SU-DHL-6 (cell line): ENCODE results near the gene PHIP.

ENCODE experiments used
- H2AFZ ChIP-seq: fragments of 200-600 bp; sonication (generic); 2 replicates; pipeline ENCODE4 v1.6.1; 2014; ENCODE audit warnings: low read depth, mild to moderate bottlenecking, moderate library complexity, mixed read lengths, antibody characterized with exemption, low read length; ENCODE audit not compliant: severe bottlenecking
- H3F3A ChIP-seq: fragments of 200-600 bp; shearing (Covaris generic); 2 replicates; pipeline ENCODE4 v1.6.0; 2016; ENCODE audit warnings: antibody characterized with exemption, mild to moderate bottlenecking; ENCODE audit not compliant: insufficient read depth
- H3K27ac ChIP-seq: fragments of 200-600 bp; sonication (generic); 2 replicates; pipeline ENCODE4 v1.5.1; 2016; ENCODE audit warnings: low read depth, mild to moderate bottlenecking, low read length, moderate library complexity, mixed read lengths
- H3K27me3 ChIP-seq: fragments of 200-600 bp; sonication (generic), shearing (Covaris generic); 2 replicates; pipeline ENCODE4 v1.6.0; 2014; ENCODE audit warnings: mild to moderate bottlenecking, low read length
- H3K36me3 ChIP-seq: fragments of 200-600 bp; sonication (generic); 2 replicates; pipeline ENCODE4 v1.6.1; 2014; ENCODE audit warnings: mild to moderate bottlenecking, low read length, mixed read lengths
- H3K4me2 ChIP-seq: fragments of 300-600, 200-600 bp; shearing (Covaris generic), sonication (generic); 2 replicates; pipeline ENCODE4 v1.6.0; 2014; ENCODE audit warnings: low read length, low read depth, mild to moderate bottlenecking; ENCODE audit not compliant: poor library complexity, severe bottlenecking
- H3K4me3 ChIP-seq: fragments of 200-600 bp; sonication (generic); 2 replicates; pipeline ENCODE4 v1.5.1; 2014; ENCODE audit warnings: antibody characterized with exemption, low read length, mild to moderate bottlenecking, mixed read lengths; ENCODE audit not compliant: insufficient read depth, poor library complexity, severe bottlenecking
- H3K79me2 ChIP-seq: fragments of 200-600 bp; sonication (generic); 2 replicates; pipeline ENCODE4 v1.6.1; 2014; ENCODE audit warnings: mild to moderate bottlenecking, low read length, moderate library complexity; ENCODE audit not compliant: insufficient read depth
- H3K9ac ChIP-seq: fragments of 200-600 bp; sonication (generic); 2 replicates; pipeline ENCODE4 v1.7.0; 2014; ENCODE audit warnings: mild to moderate bottlenecking, low read length
- H3K9me2 ChIP-seq: fragments of 200-600 bp; sonication (generic); replicated peaks from 2 replicates; pipeline ENCODE4 v1.6.1; 2014; ENCODE audit warnings: low read length; ENCODE audit not compliant: insufficient read depth
- H3K9me3 ChIP-seq: fragments of 200-600 bp; sonication (generic); 2 replicates; pipeline ENCODE4 v1.6.1; 2014; ENCODE audit warnings: low read length, mixed read lengths; ENCODE audit not compliant: insufficient read depth
- H4K20me1 ChIP-seq: fragments of 200-600 bp; sonication (generic); 2 replicates; pipeline ENCODE4 v1.6.1; 2014; ENCODE audit warnings: low read depth, mild to moderate bottlenecking, antibody characterized with exemption, low read length, moderate library complexity, mixed read lengths
- EZH2phosphoT487 ChIP-seq: fragments of 200-600 bp; sonication (generic), shearing (Covaris generic); conservative IDR thresholded peaks from 2 replicates; pipeline ENCODE4 v1.6.1; 2018; ENCODE audit warnings: mild to moderate bottlenecking, antibody characterized with exemption, low read length, moderate library complexity, mixed read lengths
- TF ChIP-seq, protein P1 (sequence below): fragments of 200-600 bp; sonication (generic); IDR thresholded peaks from one replicate; pipeline ENCODE4 v1.5.1; 2017; ENCODE audit warnings: antibody characterized with exemption, mild to moderate bottlenecking, low read length, moderate library complexity; ENCODE audit not compliant: insufficient read depth, poor library complexity, severe bottlenecking

PHIP gene

DNA sequence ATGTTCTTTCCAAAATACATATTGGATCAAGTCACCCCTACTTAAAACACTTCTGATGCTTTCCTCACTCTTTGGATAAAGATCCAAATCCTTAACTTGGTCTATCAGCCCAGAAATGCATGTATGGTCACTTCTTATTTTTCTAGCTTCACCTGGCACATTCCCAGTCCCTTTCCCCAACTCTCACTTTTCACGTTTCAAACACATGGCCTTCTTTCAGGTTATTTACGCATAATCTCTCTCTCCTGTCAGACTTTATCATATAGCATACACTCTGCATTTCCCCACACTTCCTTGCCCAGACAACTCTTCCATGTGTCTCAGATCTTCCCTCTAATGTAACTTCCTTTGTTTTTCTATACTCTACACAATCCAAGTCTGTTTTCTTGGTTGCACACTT lies 12.8 kb downstream of the PHIP start:
- no peak overlapping the region for H2AFZ ChIP-seq
- no peaks in the 10 kb centered on the region for H3K27me3 ChIP-seq
- TF ChIP-seq, protein P1, sequence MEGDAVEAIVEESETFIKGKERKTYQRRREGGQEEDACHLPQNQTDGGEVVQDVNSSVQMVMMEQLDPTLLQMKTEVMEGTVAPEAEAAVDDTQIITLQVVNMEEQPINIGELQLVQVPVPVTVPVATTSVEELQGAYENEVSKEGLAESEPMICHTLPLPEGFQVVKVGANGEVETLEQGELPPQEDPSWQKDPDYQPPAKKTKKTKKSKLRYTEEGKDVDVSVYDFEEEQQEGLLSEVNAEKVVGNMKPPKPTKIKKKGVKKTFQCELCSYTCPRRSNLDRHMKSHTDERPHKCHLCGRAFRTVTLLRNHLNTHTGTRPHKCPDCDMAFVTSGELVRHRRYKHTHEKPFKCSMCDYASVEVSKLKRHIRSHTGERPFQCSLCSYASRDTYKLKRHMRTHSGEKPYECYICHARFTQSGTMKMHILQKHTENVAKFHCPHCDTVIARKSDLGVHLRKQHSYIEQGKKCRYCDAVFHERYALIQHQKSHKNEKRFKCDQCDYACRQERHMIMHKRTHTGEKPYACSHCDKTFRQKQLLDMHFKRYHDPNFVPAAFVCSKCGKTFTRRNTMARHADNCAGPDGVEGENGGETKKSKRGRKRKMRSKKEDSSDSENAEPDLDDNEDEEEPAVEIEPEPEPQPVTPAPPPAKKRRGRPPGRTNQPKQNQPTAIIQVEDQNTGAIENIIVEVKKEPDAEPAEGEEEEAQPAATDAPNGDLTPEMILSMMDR = no peak
- no peak for TF ChIP-seq EZH2phosphoT487
- peaks cover 19% of the 10 kb centered on the region for H4K20me1 ChIP-seq
- no peak overlapping the region for H3K27ac ChIP-seq
- H3K79me2 ChIP-seq = peaks cover 76% of the 10 kb centered on the region
- H3F3A ChIP-seq = peaks cover 8% of the 10 kb centered on the region; the same call in 1 of the 2 replicates
- no peak overlapping the region for H3K4me3 ChIP-seq
- no peak overlapping the region for H3K9ac ChIP-seq
- no peak overlapping the region for H3K4me2 ChIP-seq
- H3K36me3 ChIP-seq = peaks cover 17% of the 10 kb centered on the region; the same call in 1 of the 2 replicates
- no peaks in the 10 kb centered on the region for H3K9me3 ChIP-seq
- no peaks in the 10 kb centered on the region for H3K9me2 ChIP-seq

DNA sequence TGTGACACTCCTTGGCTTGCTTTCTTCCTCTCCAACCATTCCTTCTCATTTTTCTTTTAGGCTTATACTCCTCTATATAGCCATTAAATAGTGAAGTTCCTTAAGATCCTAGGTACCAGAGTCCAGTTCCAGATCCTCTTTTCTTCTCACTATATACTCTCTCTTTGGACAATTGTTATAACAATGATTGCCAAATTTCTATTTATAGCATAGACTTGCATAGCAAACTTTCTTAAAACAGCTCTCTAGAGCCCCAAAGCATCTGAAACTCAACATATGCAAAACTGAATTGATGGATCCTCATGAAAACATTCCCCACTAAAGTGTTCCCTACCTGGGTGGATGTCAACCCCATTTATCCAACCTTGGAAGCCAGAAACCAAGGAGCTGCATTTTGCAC lies 13.4 kb downstream of the PHIP start:
- Histone ChIP-seq H3K4me2 (no peak overlapping the region), H3K9me2 (no peaks in the 10 kb centered on the region), H3K79me2 (peaks cover 70% of the 10 kb centered on the region), H2AFZ (no peak overlapping the region), H3K4me3 (no peak overlapping the region), H3K27ac (no peak overlapping the region), H3K9me3 (no peaks in the 10 kb centered on the region), H3K9ac (no peak overlapping the region), H4K20me1 (peaks cover 19% of the 10 kb centered on the region), H3K36me3 (peaks cover 17% of the 10 kb centered on the region; the same call in 1 of the 2 replicates), H3K27me3 (no peaks in the 10 kb centered on the region), H3F3A (peaks cover 8% of the 10 kb centered on the region; the same call in 1 of the 2 replicates)
- TF ChIP-seq, protein P1 = no peak
- TF ChIP-seq EZH2phosphoT487 = no peak

DNA sequence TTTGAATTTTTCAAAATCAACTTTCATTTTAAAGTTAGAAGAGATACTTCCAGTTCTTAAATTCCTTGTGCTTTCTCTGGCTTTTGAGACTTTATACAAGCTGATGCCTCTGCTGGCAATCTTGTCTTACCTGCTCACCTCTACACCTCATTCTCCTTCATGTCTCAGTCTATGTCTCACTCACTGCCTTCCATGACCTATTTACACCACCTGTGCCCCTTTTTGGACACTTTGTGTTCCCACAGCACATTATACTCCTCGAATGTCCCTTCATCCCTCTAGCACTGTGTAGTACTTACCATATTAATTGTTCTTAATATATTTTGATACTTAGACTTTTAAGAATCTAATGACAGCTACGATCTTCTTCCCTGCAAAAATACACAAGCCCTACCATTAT lies 15.3 kb downstream of the PHIP start:
- H3K4me3 ChIP-seq = no peak overlapping the region
- H3K9ac ChIP-seq = no peak overlapping the region
- H3K79me2 ChIP-seq = peaks cover 53% of the 10 kb centered on the region
- peaks cover 11% of the 10 kb centered on the region; the same call in 1 of the 2 replicates for H3F3A ChIP-seq
- H4K20me1 ChIP-seq = peaks cover 19% of the 10 kb centered on the region
- no peaks in the 10 kb centered on the region for H3K9me2 ChIP-seq
- no peaks in the 10 kb centered on the region for H3K9me3 ChIP-seq
- no peak overlapping the region for H3K4me2 ChIP-seq
- no peak overlapping the region for H3K27ac ChIP-seq
- TF ChIP-seq, protein P1 = no peak
- no peak for TF ChIP-seq EZH2phosphoT487
- H3K27me3 ChIP-seq = no peaks in the 10 kb centered on the region
- H3K36me3 ChIP-seq = peaks cover 31% of the 10 kb centered on the region
- H2AFZ ChIP-seq = no peak overlapping the region
